ENCODE measurements around the gene PCSK5.

Gene PCSK5

GRCh38 chr9:76004526-76004925 lies 114.1 kb downstream of the PCSK5 start:
- DNase-seq (ENCODE audit: low read depth), result no peak
- no peak for TF ChIP-seq CTCF (IDR thresholded peaks at IDR 0.05; ENCODE audit: insufficient read depth, low read depth, low read length, missing control alignments)
- H3K4me3 ChIP-seq (ENCODE audit: low read length), result no peak overlapping the region

- no peak overlapping the region for H3K4me3 ChIP-seq (ENCODE audit: low read length)
- DNase-seq (ENCODE audit: low read depth), result no peak
- TF ChIP-seq CTCF (IDR thresholded peaks at IDR 0.05; ENCODE audit: insufficient read depth, low read depth, low read length, missing control alignments), result no peak
Observed at GRCh38 chr9:76007935-76008334, 117.5 kb downstream of the PCSK5 start.

- DNase-seq (ENCODE audit: low read depth), result no peak
- no peak for TF ChIP-seq CTCF (IDR thresholded peaks at IDR 0.05; ENCODE audit: insufficient read depth, low read depth, low read length, missing control alignments)
- H3K4me3 ChIP-seq (ENCODE audit: low read length), result no peak overlapping the region
Observed at GRCh38 chr9:76013809-76014208, 123.3 kb downstream of the PCSK5 start.

GRCh38 chr9:76018235-76018634 lies 127.8 kb downstream of the PCSK5 start:
- H3K4me3 ChIP-seq (ENCODE audit: low read length), result no peak overlapping the region
- DNase-seq (ENCODE audit: low read depth), result no peak
- no peak for TF ChIP-seq CTCF (IDR thresholded peaks at IDR 0.05; ENCODE audit: insufficient read depth, low read depth, low read length, missing control alignments)

GRCh38 chr9:76018761-76019160 lies 128.3 kb downstream of the PCSK5 start:
- TF ChIP-seq CTCF (IDR thresholded peaks at IDR 0.05; ENCODE audit: insufficient read depth, low read depth, low read length, missing control alignments), result no peak
- H3K4me3 ChIP-seq (ENCODE audit: low read length), result no peak overlapping the region
- no peak for DNase-seq (ENCODE audit: low read depth)

- TF ChIP-seq CTCF (IDR thresholded peaks at IDR 0.05; ENCODE audit: insufficient read depth, low read depth, low read length, missing control alignments), result no peak
- no peak overlapping the region for H3K4me3 ChIP-seq (ENCODE audit: low read length)
- no peak for DNase-seq (ENCODE audit: low read depth)
Observed at GRCh38 chr9:76020652-76021051, 130.2 kb downstream of the PCSK5 start.

- no peak overlapping the region for H3K4me3 ChIP-seq (ENCODE audit: low read length)
- no peak for TF ChIP-seq CTCF (IDR thresholded peaks at IDR 0.05; ENCODE audit: insufficient read depth, low read depth, low read length, missing control alignments)
- DNase-seq (ENCODE audit: low read depth), result no peak
Observed at GRCh38 chr9:76022317-76022716, 131.8 kb downstream of the PCSK5 start.

All from epithelial cell of esophagus (primary cell).